Stimulated activated CD4-positive, alpha-beta T cell treated with anti-CD3 and anti-CD28 coated beads, Interleukin-1b, Interleukin-23, amount 100 ng/mL, for 1 hour (primary cell): ENCODE results near the gene MARCHF5.
"Not testable (repeated sequence)": the region's sequence is repeated elsewhere in the genome, so short reads cannot be mapped to it uniquely, and the experiment has no call there.

Experiments used
- DNase-seq, 2 donors: peaks; one replicate each; pipeline ENCODE4 v3.0.0-alpha.2; 2020; ENCODE audit warnings: low read depth in 2 of 2

MARCHF5 gene

DNA sequence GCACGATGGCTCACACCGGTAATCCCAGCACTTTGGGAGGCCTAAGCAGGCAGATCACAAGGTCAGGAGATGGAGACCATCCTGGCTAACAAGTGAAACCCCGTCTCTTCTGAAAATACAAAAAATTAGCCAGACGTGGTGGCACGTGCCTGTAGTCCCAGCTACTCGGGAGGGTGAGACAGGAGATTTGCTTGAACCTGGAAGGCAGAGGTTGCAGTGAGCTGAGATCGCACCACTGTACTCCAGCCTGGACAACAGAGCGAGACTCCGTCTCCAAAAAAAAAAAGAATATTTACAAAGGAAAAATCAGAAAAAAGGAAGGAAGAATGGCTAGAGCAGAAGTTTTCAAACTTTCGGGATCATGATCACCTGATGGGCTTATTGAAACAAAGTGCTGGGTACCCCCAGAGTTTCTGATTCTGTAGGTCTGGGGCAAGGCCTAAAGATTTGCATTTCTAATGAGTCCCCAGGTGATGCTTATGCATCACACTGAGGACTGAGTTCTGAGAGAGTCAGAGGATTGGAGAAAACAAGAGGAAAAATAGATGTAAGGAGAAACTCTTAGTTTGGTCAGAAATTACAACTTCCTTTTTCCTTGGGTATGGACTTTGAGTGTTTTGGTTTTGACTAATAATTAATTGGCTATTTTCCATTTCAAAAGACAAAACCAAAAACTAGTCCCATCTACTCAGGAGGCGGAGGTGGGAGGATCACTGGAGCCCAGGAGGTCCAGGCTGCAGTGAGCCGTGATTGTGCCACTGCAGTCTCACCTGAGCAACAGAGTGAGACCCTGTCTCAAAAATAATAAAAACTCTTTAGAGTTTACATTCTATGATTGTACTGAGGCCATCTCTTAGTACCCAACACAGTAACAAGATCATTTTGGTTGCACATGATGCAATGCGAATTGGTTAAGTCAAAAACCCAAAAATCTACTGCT, 14.4 kb downstream of the MARCHF5 start:
- DNase-seq, result no peak

GRCh38 chr10:92309272-92309671, 18.3 kb downstream of the MARCHF5 start:
- DNase-seq, result no peak

GRCh38 chr10:92313750-92314149, 22.8 kb downstream of the MARCHF5 start:
- no peak for DNase-seq

GRCh38 chr10:92316610-92317009, 25.6 kb downstream of the MARCHF5 start:
- no peak for DNase-seq

DNA sequence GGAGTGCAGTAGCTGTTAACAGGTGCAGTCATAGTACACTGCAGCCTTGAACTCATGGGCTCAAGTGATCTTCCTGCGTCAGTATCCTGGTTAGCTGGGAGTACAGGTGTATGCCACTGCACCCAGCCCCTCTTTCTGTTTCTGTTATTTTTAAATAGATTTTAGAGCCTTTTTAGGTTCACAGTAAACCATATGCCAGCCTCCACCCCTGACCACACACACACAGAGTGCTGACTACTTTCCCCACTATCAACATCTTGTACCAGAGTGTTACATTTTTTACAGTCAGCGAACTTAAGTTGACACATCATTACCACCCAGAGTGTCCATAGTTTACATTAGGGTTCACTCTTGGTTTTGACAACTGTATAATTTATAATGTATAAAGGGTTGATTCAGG, 32.1 kb downstream of the MARCHF5 start:
- DNase-seq, result no peak

DNA sequence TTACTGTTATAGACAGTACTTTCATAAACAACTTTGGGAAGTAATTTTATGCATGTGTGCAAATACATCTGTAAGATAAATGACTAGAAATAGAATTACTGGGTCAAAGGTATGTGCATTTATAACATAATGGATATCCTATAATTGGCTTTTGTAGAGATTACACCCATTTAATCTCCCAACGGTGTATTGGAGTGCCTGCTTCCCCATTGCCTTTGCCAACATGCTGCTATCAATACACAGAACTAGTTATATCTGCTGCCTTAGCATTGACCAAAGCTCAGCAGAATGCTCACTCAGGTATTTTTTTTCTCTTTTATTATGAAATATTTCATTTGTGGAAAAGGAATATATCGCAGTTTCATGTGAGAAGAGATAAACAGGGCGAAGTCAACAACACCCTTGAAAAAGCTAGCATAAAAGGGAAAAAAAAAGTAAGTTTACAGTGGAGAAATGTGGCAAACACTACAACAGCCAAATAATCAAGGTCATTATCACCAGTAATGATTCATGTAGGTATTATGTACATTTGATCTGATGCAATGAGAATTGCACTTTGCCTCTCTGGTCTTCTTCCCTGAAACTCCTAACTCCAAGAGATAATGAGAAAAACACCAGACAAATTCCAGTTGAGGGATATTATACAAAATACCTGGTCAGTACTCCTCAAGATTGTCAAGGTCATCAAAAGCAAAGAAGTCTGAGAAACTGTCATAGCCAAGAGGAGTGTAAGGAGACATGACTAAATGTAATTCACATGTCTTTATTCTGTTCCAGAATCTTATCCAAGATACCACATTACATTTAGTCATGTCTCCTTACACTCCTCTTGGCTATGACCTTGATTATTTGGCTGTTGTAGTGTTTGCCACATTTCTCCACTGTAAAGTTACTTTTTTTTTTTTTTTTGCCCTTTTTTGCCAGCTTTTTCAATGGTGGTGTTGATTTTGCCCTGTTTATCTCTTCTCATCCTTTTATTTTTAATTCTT, 36.8 kb downstream of the MARCHF5 start:
- no peak for DNase-seq

DNA sequence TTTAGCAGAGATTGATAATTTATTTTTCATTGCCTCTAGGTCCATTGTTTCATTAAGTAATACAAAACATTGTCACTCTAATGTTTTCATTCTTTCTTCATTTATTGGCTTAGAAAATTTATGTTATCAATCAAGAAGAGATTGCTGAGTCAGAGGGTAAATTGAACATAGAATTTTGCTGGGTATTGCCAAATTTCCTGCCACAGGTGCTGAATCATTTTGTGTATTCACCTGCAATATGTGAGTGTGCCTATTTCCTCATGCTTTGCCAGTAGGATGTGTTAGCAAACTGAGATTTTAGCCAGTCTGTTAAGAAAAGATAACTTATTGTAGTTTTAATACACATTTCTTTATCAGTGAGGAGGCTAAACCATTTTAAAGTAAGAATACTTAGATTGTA, 38.0 kb downstream of the MARCHF5 start:
- no peak for DNase-seq

DNA sequence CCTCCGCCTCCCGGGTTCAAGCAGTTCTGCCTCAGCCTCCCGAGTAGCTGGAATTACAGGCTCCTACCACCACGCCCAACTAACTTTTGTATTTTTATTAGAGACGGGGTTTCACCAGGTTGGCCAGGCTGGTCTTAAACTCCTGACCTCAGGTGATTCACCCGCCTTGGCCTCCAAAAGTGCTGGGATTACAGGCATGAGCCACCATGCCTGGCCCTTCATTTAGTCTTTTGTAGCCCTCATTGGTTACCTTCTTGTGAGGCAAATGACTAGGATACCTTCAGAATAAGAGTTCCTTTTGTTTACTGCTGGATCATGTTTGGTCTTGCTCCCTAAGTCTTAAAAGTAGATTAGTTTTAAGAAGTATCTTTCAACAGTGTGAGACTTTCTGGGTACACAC, 39.0 kb downstream of the MARCHF5 start:
- DNase-seq, result not testable (repeated sequence)

DNA sequence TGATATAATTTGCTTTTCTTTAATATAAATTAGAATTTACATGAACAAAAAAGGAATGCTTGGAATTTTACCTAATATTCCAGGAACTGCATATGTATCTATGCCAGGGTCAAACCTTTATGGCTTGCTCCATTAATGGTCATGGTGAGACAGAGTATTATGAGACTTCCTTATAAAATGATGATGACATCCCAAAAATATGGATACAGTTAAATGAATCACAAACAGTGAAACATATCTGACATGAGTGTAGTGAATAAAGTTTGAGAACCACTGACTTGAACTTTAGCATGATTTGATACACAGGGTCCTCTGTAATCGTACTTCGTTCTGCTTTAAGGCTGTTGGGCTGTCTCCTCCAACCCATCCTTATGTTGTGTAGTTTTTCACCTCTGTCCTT, 51.8 kb downstream of the MARCHF5 start:
- DNase-seq, result no peak

DNA sequence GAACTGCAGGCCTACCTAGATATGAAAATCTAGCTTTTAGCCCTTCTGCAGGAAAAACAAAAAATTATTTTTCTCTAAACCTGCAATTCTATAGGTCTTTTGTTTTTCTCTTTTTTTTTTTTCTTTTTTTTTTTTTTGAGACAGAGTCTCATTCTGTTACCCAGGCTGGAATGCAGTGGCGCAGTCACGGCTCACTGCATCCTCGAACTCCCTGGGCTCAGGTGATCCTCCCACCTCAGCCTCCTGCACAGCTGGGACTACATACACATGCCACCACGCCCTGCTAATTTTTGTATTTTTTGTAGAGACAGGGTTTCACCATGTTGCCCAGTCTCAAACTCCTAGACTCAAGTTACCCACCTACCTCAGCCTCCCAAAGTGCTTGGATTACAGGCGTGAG, 54.6 kb downstream of the MARCHF5 start:
- DNase-seq, result not testable (repeated sequence)

DNA sequence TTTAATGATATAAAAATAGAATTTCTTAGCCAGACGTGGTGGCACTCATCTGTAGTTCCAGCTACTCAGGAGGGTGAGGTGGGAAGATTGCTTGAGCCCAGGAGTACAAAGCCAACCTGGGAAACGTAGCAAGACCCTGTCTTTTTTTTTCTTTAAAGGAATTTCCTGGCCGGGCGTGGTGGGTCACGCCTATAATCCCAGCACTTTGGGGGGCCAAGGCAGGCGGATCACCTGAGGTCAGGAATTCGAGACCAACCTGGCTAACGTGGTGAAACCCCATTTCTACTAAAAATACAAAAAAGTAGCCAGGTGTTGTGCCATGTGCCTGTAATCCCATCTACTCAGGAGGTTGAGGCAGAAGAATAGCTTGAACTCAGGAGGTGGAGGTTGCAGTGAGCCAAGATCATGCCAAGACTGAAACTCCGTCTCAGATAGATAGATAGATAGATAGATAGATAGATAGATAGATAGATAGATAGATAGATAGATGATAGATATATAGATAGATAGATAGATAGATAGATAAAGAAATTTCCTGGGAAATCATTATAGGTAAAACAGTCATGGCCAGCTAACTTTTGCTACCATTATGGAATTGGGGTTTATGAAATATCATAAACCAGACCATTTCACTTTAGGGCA, 56.2 kb downstream of the MARCHF5 start:
- not testable (repeated sequence) for DNase-seq

GRCh38 chr10:92350411-92350810, 59.4 kb downstream of the MARCHF5 start:
- no peak for DNase-seq

GRCh38 chr10:92354587-92354986, 63.6 kb downstream of the MARCHF5 start:
- DNase-seq, result no peak

DNA sequence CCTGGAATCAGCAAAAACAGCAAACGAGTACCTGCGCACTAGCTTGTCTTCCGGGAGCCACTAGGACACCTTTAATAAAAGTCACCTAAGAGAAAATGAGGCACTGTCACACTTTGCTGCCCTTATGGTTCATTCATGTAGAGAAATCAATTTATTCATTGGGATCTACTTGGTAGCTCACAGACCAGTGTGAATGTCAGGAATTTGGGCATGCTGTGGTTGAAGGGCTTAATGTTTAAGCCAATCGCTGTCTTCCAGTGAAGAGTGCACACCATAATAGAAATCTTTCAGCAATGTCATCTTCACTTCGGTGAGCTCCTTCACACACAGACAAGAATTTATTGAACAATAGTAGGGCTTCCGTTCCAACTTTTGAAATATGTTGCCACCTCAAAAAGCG, 65.1 kb downstream of the MARCHF5 start:
- no peak for DNase-seq

GRCh38 chr10:92363498-92363897, 72.5 kb downstream of the MARCHF5 start:
- no peak for DNase-seq

DNA sequence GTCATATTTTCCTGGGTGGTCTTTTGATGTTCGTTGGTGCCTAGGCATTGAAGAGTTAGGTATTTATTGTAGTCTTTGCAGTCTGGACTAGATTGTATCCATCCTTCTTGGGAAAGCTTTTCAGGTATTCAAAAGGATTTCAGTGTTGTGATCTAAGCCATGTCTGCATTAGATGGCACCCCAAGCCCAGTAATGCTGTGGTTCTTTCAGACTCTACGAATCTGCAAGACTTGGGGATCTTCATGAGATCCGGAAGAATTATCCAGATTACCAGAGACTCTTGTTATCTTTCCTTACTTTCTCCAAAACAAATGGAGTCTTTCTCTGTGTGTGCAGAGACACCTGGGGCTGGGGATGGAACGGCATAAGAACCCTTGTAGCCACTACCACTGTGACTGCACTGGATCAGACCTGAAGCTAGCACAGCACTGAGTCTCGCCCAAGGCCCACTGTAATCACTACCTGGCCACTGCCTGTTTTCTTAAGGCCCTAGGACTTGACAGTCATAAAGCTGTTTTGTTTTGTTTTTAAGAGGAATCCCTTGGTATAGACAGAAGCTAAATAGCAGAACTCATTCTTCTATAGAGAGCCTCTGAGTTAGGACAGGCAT, 75.5 kb downstream of the MARCHF5 start:
- no peak for DNase-seq

GRCh38 chr10:92377962-92378361, 87.0 kb downstream of the MARCHF5 start:
- no peak for DNase-seq

- no peak for DNase-seq
Measured at GRCh38 chr10:92381543-92381954, 90.6 kb downstream of the MARCHF5 start.

DNA sequence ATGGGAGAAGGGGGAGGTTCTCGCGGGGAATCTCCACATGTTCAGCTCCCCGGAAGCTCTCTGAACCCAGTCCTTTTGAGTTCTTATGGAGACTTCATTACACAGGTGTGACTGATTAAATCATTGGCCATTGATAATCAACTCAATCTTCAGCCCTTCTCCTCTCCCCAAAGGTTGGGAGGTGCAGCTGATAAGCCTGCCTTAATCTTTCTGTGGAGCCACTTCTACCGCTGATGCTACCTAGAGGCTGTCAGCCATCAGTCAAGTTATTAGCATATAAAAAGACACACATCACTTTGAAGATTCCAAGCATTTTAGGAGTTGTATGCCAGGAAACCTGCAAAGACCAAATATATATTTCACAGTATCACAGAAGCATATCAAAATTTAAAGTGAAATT, 91.7 kb downstream of the MARCHF5 start:
- DNase-seq, result no peak

DNA sequence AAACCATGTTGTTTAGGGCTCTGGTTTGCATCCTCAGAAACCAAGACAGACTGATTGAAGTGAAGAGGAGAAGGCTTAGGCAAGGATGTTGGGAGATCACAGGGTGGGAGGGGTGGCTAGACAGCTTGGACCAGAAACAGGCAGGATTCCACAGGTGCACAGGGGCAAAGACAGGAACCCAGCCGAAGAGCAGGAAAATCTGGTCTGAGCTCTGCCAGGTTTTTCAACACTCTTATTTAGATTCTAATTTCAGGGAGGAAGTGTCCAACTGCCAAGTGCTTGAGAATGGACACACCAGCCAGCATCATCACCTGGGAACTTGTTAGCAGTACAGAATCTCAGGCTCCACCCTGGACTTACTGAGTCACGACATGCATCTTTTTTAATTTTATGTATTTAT, 93.8 kb downstream of the MARCHF5 start:
- no peak for DNase-seq

GRCh38 chr10:92385831-92386230, 94.9 kb downstream of the MARCHF5 start:
- DNase-seq, result no peak
